Breast epithelium (tissue), 4 donors: ENCODE data around the gene ATG2A. TPM values are rescaled to one million over a fixed set of nuclear protein-coding genes. Genes with fewer than 3 reads are reported as not detected.
A peak's percentile ranks its signal among the peaks of the same experiment; 100 is the strongest.

Experiments
- DNase-seq, 2 donors: peaks; one replicate each; pipeline ENCODE4 v3.0.0-alpha.2; 2019; ENCODE audit warnings: low spot score in 2 of 2
- H3K27ac ChIP-seq, 2 donors: fragments of 200-600 bp; sonication (generic) in 1 of 2; one replicate each; pipeline ENCODE4 v1.5.1; 2016 to 2019; ENCODE audit warnings: mild to moderate bottlenecking in 1 of 2
- H3K27me3 ChIP-seq, 2 donors: fragments of 200-600 bp; sonication (generic) in 1 of 2; one replicate each; pipeline versions ENCODE4 v1.5.1 to v1.6.0; 2017 to 2019; ENCODE audit warnings: control low read depth in 1 of 2, mild to moderate bottlenecking in 1 of 2
- H3K36me3 ChIP-seq: fragments of 200-600 bp; one replicate; pipeline ENCODE4 v1.5.1; 2019
- H3K4me1 ChIP-seq, 2 donors: fragments of 200-600 bp; sonication (generic); one replicate each; pipeline ENCODE4 v1.5.1; 2016 to 2019; ENCODE audit warnings: control low read depth in 1 of 2
- H3K4me3 ChIP-seq, 3 donors: fragments of 200-600 bp; sonication (generic); 1 replicate in 2 of 3; 2 replicates in 1 of 3; pipeline ENCODE4 v1.5.1; 2016 to 2019; ENCODE audit warnings: mild to moderate bottlenecking in 3 of 3, moderate library complexity in 2 of 3
- H3K9me3 ChIP-seq, 2 donors: fragments of 200-600 bp; sonication (generic) in 1 of 2; one replicate each; pipeline ENCODE4 v1.5.1; 2016 to 2019; ENCODE audit warnings: control low read depth in 1 of 2
- CTCF ChIP-seq, 3 donors: fragments of 450-650 bp; IDR thresholded peaks; one replicate each; pipeline ENCODE4 v1.5.1; 2016 to 2017; ENCODE audit warnings: antibody characterized with exemption in 3 of 3, mild to moderate bottlenecking in 3 of 3, moderate library complexity in 3 of 3
- POLR2A ChIP-seq: fragments of 450-650 bp; IDR thresholded peaks from one replicate; pipeline ENCODE4 v1.6.1; 2016; ENCODE audit warnings: antibody characterized with exemption, mild to moderate bottlenecking, moderate library complexity
- POLR2AphosphoS5 ChIP-seq, 3 donors: sonication (generic); formaldehyde crosslinking; IDR thresholded peaks; one replicate each; pipeline ENCODE4 v1.6.1; 2017; ENCODE audit warnings: antibody characterized with exemption in 3 of 3
- intact Hi-C: fragments of 100-400 bp; cut with DNase I; formaldehyde crosslinking; loops from one replicate; pipeline ENCODE4 v1.15.1; 2023; ENCODE audit warnings: low total_unique reads
- total RNA-seq, 3 donors: library from RNA; depleted of rRNA; stranded (reverse); fragments of >200 nt; gene quantifications; one replicate each; pipeline ENCODE4 v1.1.0, GENCODE V29; 2016

The ATG2A gene
- total RNA-seq, 3 donors from 2014 or later = 20.0 to 22.1 (median 21.2) TPM

- Histone ChIP-seq H3K4me3 (peak overlapping the region in 2 of 3 donors; percentile 17 to 48), H3K36me3 (no peaks in the 10 kb centered on the region), H3K27ac (peak overlapping the region; percentile 80 to 96), H3K27me3 (no peaks in the 10 kb centered on the region), H3K9me3 (no peaks in the 10 kb centered on the region), H3K4me1 (peaks cover 30 to 47% of the 10 kb centered on the region in 2 donors)
- intact Hi-C loops = no loop called here
- peak in 1 of 2 donors; percentile 57 for DNase-seq
- TF ChIP-seq POLR2AphosphoS5 (IDR thresholded peaks at IDR 0.05) (peak in 1 of 3 donors; percentile 7), CTCF (IDR thresholded peaks at IDR 0.05) (no peak)
These were observed 52.3 kb downstream of the ATG2A start for GRCh38 chr11:64864473-64865285.

GRCh38 chr11:64864135-64864472 lies 52.9 kb downstream of the ATG2A start:
- peak overlapping the region; percentile 80 to 96 for H3K27ac ChIP-seq
- peaks cover 29 to 42% of the 10 kb centered on the region in 2 donors for H3K4me1 ChIP-seq
- H3K4me3 ChIP-seq = peak overlapping the region in 2 of 3 donors; percentile 17 to 48
- intact Hi-C loops = no loop called here
- H3K36me3 ChIP-seq = no peaks in the 10 kb centered on the region
- no peaks in the 10 kb centered on the region for H3K9me3 ChIP-seq
- no peaks in the 10 kb centered on the region for H3K27me3 ChIP-seq
- TF ChIP-seq POLR2AphosphoS5 (IDR thresholded peaks at IDR 0.05) (no peak), CTCF (IDR thresholded peaks at IDR 0.05) (no peak), POLR2A (no peak)
- DNase-seq = peak in 1 of 2 donors; percentile 80

GRCh38 chr11:64863391-64864060 lies 53.5 kb downstream of the ATG2A start:
- DNase-seq = no peak
- H3K4me1 ChIP-seq = peaks cover 24 to 40% of the 10 kb centered on the region in 2 donors
- intact Hi-C loops = no loop called here
- no peaks in the 10 kb centered on the region for H3K27me3 ChIP-seq
- TF ChIP-seq POLR2AphosphoS5 (IDR thresholded peaks at IDR 0.05) = no peak
- peak overlapping the region; percentile 80 to 96 for H3K27ac ChIP-seq
- H3K36me3 ChIP-seq = no peaks in the 10 kb centered on the region
- no peaks in the 10 kb centered on the region for H3K9me3 ChIP-seq
- H3K4me3 ChIP-seq = peak overlapping the region in 2 of 3 donors; percentile 17 to 48

GRCh38 chr11:64862987-64863390 lies 54.0 kb downstream of the ATG2A start:
- TF ChIP-seq CTCF (IDR thresholded peaks at IDR 0.05) (no peak), POLR2AphosphoS5 (IDR thresholded peaks at IDR 0.05) (no peak), POLR2A (no peak)
- no peaks in the 10 kb centered on the region for H3K36me3 ChIP-seq
- H3K27ac ChIP-seq = peak overlapping the region; percentile 80 to 96
- intact Hi-C loops = no loop called here
- peak overlapping the region in 1 of 3 donors; percentile 48 for H3K4me3 ChIP-seq
- H3K27me3 ChIP-seq = no peaks in the 10 kb centered on the region
- DNase-seq = no peak
- peaks cover 24 to 40% of the 10 kb centered on the region in 2 donors for H3K4me1 ChIP-seq
- no peaks in the 10 kb centered on the region for H3K9me3 ChIP-seq

- Histone ChIP-seq H3K9me3 (no peaks in the 10 kb centered on the region), H3K4me1 (peaks cover 30 to 44% of the 10 kb centered on the region in 2 donors), H3K36me3 (no peaks in the 10 kb centered on the region), H3K27ac (no peak overlapping the region), H3K4me3 (no peak overlapping the region), H3K27me3 (no peaks in the 10 kb centered on the region)
- intact Hi-C loops = no loop called here
- TF ChIP-seq POLR2A (no peak), CTCF (IDR thresholded peaks at IDR 0.05) (no peak), POLR2AphosphoS5 (IDR thresholded peaks at IDR 0.05) (no peak)
- DNase-seq = no peak
These were observed 55.6 kb downstream of the ATG2A start for GRCh38 chr11:64861227-64861975.
